Eye (tissue), 1 donor: ENCODE results near the gene CDRT15.
"Not testable (repeated sequence)": the region's sequence is repeated elsewhere in the genome, so short reads cannot be mapped to it uniquely, and the experiment has no call there.

ENCODE experiments used
- DNase-seq: peaks from one replicate; pipeline ENCODE4 v3.0.0-alpha.2; 2015

The CDRT15 gene

DNA sequence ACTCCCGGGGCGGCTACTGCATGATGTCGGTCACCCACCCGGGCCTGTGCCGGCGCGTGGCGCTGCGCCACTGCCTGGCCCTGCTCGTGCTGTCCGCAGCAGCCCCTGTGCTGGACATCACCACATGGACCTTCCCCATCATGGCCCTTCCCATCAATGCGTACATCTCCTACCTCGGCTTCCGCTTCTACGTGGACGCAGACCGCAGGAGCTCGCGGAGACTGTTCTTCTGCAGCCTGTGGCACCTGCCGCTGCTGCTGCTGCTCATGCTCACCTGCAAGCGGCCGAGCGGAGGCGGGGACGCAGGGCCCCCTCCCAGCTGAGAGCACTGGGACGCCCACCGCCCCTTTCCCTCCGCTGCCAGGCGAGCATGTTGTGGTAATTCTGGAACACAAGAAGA lies 29.8 kb downstream of the CDRT15 start:
- DNase-seq: no peak

DNA sequence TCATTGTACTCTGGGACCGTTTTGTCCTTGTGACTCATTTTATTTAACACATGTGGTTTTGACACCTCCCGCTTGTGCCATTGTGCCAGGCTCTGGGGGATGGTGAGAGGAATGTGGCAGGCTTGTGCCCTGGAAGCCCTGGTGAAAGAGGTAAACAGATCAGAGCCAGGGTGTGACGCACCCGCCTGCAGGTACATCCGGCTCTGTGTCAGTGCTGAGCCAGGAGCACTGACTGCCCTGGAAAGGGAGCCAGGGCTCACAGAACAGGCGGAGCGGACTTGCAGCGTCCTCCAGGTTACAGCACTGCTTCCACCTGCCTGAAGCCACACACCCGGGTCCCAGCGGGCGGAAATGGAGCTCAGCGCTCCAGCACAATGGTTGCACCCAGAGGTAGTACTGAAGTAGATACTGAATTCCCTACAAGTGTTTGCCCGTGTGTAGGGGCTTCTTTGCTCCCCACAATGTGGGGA lies 30.6 kb downstream of the CDRT15 start:
- no peak for DNase-seq

DNA sequence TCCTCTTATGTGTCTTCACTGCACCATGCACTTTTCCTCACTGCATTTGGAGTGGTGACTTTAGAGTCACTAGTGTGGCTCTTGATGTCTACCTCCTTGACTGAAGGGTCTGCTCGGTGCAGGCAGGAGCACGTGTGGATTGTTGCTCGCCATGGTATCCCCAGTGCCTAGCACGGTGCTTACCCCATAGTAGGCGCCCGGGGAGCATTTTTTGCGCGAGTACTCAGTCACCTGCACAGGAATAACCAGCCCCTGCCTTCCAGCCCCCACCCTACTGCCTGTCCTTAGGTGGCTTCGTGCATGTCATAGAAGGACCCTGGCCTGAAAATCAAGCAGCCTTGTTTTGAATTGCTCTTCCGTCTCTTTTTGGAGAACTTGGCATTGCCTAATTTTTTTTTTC lies 31.3 kb downstream of the CDRT15 start:
- DNase-seq: no peak

DNA sequence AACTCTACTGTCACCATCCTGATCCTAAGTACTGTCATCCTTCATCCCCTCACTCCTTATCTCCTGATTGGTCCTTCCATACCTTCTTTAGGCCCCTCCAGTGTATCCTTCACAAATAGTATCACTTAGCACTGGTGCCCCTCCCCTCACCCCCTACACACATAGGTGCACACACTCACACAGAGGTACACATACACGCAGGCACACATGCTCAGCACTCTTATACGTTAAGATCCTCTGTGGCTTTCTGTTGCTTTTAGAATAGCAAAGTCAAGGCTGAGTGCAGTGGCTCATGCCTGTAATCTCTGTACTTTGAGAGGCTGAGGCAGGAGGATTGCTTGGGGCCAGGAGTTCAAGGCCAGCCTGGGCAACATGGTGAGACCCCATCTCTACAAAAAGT lies 32.1 kb downstream of the CDRT15 start:
- DNase-seq: no peak

DNA sequence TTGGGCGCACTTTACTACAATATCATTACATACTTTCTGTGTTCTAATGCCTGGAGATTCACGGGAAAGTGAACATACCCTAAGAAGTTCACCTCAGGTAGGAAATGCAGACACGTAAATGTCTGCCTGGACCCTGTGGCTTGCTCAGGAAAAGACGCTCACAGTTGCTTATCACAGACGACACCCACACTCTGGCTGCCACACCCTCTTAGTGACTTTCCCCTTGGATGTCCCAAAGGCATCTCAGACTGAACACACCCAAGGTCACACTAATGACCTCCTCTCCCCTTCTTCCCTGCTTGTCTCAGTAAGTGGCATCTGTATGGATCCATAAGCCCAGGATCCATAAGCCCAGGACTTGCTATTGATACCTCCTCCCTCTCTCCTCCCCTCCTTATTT lies 32.6 kb downstream of the CDRT15 start:
- DNase-seq: no peak

DNA sequence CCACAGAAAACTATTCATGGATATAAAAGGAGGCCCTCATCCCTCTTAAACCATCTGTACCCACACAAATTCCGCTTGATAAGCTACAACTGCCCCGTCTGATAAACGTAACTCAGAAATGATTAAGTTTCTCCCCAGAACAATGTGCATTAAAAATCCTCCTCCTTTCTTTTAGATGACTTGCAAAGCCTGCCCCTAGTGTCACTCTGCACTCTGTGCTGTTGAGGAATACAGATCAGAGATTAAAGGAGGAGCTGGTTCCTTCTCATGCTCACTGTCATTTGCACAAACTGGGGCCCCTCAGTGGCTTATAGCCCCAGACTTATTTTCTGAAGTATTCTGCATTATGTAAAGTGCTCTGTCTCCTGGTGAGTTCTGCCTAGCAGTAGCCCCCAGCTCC lies 33.3 kb downstream of the CDRT15 start:
- DNase-seq: no peak

DNA sequence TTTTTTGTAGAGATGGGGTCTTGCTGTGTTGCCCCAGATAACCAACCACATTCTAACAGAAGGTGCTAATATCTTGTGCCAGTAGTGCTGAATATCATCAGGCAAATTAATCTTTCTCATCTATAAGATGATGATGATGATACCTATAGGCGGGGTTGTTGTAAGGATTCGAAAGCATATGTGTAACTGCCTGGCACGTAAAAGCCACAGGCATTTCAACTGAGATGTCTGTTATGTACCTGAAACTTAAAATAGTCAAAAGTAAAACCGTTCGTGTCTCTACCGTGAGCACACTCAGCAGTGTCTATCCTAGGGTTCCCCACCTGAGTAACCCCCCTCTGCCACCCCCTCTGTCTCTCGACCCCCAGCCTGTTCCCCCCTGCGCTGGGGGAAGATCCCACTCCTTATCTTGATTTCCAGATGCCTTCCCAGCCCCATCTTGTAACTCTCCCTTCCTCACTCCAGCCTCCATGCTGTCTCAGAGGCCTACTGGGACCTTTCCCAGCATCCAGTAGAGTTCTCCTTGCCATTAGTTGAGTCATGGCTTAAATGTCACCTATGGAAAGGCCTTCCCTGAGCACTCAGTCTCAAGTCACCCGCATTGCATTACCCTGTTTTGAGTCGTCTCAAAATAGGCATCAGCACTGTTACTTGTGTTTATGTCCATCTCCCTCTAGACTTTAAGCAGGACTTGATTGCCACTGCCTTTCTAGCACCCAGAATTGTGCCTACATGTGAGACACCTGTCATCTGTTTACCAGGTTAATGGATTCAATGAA lies 34.1 kb downstream of the CDRT15 start:
- no peak for DNase-seq

DNA sequence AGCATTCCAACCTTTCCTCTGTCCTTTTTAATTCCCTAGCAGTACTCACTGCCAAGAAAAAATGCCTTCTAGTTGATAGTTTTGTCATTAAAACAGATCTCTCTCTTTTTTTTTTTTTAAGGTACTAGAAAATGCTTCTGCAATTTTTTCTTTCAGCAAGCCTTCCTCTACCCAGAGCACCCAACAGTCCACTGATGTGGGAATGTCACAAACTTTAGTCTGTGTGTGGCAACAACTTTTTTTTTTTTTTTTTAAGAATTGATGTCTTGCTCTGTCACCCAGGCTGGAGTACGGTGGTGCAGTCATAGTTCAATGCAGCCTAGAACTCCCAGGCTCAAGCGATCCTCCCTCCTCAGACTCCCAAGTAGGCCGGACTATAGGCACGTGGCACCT lies 34.7 kb downstream of the CDRT15 start:
- no peak for DNase-seq

DNA sequence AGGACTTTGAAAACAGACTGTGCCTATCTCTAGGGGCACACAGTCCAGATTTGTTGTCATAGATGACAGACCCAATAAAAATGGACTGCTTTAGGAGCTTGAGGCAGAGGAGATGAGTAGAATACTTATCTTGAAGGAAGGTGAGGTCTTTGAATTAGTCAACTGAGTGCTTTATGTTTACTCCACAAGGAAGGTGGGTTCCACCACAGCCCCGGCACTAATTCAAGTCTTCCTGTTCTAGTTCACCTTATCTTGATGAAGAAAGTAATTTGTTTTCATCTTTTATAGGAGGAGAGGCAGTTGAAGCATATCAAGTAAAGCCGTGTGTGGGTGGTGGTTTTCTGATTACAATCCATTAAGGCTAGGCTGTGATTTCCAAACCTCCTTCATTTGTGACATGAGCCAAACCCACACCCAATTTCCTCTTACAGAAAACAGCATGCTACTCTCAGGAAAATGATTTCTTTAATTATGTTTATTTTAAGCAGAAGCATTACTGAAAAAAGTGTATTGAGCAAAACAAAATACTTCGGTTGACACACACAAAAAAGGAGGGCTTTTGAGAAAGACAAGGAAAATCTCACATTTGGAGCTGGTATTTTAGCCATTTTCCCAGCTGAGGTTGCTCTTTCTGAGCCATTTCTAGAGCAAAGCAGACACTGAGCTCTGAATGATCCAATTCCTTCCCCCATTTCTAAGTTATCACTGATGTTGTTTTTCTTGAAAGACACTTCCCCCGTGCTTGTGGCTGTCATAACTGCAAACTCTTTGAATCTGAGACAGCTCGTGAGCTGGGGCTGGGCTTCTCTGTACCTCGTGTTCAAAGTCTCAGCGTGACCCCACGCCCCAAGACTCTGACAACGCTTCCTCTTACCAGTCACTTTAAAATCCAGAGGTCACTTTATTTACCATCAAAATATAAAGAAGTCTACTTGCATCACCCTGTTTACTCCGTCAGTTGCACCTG lies 35.4 kb downstream of the CDRT15 start:
- no peak for DNase-seq

DNA sequence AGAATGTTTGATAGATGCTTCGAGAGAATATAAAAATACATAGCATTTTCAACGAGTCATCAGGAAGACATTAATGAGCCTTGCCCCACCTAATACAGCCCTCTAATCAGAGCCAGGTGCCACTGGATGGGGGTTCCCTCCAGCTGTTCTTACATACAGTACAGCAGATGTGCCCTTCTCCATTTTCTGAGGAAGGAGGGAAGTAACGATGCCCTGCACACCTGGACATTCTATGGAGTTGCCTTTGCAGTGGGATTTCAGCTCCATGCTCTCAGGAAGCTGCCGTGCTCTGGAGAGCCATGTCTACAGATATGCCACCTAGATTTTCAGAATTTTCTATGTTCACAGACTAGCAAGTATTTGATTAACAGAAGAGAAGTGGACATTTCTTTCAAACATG lies 36.3 kb downstream of the CDRT15 start:
- DNase-seq: no peak

DNA sequence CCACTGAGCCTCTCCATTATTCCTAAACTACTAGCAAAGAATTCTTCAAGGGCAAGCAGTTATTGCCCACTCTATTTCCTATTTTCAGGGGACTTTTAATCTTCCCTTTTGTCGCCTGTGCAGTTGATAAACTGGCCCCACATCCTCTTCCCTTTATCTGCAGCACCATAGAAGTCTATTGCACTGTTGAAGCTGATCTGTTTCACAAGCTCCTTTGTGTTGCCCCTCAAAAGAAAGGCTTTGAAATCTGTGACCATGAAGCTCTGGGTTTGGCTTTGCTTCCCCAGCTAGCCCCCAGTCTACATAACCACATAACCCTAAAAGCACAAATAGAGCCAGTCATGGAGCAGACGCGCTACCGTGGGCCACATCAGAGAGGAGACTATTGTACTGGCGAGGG lies 37.1 kb downstream of the CDRT15 start:
- no peak for DNase-seq

DNA sequence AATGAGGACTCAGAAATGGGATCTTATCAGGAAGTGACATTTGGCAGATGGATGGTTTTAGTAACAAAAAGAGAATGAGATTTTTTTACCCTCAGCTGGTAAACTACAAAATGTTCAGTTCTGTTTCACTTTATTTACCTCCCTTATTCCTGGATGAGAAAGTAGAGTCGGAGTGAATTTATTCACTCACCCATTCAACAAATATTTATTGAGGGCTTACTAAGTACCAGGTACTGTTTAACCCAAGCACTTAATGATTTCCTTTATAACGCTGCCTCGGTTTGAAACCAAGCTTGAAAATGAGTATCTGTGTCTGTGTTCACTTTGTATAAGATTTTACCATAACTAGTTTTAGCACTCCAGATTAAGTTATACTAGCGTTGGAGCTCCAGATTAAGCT lies 38.1 kb downstream of the CDRT15 start:
- DNase-seq: no peak

DNA sequence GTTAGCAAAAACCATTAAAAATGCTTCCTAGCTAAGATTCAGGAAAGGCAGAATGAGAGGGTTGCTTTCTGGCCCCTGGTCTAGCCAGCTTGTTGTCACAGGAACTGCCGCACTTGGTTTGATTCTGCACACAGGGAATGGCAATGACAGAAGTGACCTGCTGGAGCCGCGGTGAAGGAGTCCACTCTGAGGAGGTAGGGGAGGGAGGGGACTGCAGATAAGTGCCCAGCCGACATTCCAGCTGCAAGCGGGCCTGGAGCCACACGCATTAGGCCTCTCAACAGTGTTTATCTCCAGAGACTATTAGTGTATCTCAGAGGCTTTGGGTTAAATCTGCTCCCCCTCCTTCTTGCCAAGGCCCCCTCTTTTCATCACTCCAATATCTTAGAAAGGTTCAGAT lies 38.6 kb downstream of the CDRT15 start:
- peak; percentile 74 for DNase-seq

DNA sequence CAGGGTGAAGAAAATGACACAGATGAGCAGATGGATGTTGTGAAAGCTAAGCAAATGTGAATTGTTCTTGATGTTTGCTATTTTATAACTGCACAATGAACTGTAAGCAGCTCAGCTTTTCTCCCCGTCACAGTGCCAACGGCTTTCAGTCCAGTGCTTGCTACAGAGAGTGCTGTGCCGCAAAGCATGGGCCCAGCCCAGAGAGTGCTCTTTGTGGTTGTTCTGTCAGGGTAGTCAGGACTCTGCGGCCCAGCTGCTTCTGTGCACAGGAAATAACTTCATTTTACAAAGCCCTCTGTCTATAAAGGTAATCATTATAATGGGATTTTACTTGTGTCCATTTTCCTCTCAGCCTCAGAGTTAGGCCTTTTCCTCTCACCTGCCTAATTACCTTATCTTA lies 39.1 kb downstream of the CDRT15 start:
- DNase-seq: no peak

DNA sequence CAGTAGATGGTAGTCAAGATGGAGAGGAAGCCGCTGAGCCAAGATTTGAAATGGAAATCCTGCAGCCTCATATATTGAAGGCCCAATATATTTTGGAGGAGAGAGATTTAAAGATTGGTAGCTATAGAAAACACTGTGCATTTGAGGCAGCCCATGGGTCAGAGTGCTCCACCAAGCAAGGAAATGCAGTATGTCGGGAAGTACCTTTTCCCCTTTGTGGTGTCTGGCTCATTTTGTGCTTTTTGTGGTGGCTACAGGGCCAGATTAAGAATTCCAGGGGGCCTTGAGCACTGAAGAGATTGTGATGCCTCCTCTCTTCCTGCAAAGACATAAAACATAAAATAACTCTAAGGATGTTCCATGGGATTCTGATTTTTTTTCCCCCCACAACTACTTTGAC lies 39.6 kb downstream of the CDRT15 start:
- DNase-seq: no peak

DNA sequence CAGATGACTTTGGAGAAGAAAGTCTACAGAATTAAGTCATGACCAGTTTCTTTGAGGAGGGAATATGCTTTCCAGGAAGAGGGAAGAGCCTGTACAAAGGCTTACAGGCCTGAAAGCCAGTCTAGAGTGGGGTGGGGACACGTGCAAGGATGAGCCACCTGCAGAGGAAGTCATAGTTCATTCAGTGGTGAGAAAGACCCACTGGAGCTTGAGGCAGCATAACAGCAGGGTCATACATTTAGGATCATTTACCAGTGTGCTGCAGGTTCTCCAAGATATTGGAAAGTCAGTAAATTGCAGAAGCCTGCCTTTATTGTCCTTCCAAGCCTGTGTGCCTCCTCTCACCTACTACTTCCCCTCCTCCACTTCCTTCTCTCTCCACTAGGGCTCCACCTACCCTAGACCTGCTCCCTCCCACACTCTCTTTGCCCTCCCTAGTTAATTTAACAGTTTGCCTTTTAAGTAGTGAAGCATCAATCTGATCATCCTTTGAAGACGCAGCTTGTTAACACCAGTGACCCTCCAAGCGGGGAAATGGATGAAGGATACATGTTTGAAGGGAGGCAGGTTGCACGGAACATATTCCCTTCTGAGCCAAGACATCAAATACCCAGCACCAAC lies 40.2 kb downstream of the CDRT15 start:
- no peak for DNase-seq

DNA sequence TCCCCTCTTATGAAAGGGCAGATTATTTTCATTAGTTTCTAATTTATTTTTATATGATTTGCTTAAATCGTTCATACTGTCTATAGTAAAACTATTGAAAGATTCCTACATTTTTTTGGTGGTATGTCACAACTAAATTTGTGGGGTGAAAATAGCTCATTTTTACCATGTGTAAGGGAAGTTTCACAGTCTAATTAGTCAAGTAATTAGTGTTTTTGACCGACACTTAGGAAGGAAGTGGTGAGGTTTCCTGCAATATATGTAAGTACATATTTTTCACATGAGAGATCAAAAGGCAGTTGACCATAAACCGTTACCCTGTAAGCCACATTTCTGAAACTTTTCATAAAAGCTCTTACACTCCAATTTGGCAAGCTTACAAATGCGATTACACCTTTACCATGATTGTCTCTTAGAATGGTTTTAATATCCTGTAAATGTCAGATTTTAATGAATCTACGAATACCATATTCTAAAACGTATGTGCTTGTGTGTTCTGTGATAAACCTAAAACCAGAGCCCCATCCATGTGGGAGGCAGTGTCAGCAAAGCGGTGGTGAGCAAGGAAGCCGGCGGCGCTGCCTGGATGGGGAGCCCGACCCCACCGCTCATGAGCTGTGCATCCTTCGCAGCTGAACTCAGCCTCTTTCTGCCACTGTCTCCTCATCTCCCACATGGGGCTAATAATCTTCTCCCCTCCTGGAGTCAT lies 43.9 kb downstream of the CDRT15 start:
- DNase-seq: not testable (repeated sequence)

DNA sequence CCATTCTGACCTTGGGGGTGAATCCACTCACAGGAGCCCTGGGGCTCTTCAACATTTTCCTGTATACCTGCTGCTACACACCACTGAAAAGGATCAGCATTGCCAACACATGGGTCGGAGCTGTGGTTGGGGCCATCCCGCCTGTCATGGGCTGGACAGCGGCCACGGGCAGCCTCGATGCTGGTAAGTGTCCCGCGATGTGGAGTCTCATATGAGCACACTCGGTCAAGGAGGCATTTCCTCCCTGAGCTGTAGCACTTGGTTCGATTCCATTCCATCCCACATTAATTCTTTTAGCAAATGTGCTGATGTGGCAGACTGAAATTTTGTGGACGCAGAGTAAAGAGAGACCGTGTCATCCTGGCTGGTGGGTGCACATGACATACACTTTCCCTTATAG lies 44.6 kb downstream of the CDRT15 start:
- not testable (repeated sequence) for DNase-seq

DNA sequence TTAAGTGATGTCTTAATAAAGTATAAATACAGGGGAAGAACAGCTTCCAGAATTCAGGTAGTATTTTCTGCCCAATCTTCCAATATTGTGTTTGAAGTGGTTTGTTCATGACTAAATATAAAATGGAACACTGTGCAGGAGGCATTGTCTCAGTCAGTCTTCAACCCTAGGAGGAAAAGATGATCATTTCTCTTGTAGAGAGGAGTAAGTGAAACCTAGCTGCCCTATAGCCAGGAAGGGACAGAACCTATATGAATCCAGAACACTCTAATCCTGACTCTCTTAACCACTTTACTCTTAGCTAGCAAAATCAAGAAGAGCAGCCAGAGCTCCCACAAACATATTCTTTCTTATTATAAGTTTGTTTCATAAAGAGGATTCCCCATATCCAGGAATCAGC lies 45.2 kb downstream of the CDRT15 start:
- DNase-seq: not testable (repeated sequence)

DNA sequence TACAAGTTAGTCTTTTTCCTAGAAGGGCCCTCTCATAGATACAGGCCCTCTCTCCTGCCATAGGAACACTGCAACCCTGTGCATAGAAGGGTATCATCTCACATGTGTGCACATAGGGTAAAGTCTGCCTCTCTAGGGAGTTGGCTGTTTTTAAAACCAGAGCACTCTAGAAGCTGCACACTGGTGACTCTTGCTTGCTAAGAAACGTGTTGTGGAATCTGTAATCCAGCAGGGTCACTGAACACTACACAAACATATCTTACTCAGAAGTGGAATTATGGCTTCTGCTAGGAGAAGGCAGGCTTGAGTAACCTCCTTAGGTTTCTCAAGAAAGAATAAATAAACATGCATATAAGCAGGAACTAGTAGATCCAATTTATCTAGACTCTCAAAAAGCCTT lies 45.9 kb downstream of the CDRT15 start:
- not testable (repeated sequence) for DNase-seq

DNA sequence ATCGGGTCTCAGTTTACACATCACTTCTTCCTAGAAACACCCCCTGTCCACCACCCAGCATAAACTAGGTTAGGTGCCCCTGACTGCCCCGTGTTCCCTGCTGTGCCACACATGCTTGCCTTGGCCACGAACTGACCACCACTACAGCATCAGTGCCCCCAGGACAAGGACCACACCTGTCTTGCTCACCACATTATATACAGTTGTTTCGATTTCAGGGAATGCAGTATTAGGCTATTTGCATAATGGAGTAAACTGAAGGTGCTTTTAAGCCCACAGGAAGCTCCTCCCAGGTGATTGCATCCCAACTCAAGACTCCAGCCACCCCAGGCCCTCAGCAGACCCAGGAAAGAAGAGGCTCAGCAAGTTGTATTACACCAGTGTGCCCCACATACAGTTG lies 50.2 kb downstream of the CDRT15 start:
- DNase-seq: not testable (repeated sequence)
